HG03135 (cell line): ENCODE measurements around the gene LAMA1.

Source experiments
- ATAC-seq: cut with Tn5 transposase; IDR thresholded peaks from one replicate; pipeline ENCODE4 v1.9.1; 2021; ENCODE audit warnings: mild to moderate bottlenecking, moderate library complexity; ENCODE audit not compliant: unreplicated experiment

LAMA1 gene

GRCh38 chr18:7105943-7106342 lies 11.7 kb downstream of the LAMA1 start:
- ATAC-seq: no peak

DNA sequence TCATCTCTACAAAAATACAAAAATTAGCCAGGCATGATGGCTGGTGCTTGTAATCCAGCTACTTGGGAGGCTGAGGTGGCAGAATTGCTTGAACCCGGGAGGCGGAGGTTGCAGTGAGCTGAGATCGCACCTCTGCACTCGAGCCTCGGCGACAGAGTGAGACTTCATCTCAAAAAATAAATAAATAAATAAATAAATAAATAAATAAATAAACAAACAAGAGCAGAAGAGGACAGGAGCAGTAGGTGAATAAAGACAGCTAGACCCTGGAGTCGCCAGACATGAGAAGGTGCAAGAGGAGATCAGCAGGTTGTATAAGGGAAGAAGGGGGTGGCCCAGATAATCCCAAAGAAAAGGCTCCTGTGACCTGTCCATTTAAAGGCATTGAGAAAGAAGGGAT lies 12.3 kb downstream of the LAMA1 start:
- no peak for ATAC-seq

GRCh38 chr18:7104649-7105048 lies 12.9 kb downstream of the LAMA1 start:
- ATAC-seq: no peak

DNA sequence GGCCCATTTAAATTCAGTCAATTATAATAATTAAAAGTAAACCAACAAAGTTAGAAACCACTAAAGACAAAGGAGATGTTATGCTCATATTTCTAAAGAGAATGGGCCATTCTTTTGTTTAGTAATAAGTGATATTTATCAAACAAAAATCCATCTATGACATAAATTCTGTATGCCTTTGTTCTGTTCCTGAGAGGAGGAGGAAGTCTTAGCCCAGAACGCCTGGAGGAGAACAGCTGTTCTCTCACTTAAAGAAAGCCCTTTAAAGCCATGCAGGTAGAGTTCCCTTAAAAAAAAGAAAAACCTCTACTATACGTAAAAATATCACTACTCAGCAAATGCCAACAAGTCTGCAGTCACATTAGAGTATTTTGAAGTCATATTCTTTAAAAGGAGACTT lies 15.5 kb downstream of the LAMA1 start:
- no peak for ATAC-seq

DNA sequence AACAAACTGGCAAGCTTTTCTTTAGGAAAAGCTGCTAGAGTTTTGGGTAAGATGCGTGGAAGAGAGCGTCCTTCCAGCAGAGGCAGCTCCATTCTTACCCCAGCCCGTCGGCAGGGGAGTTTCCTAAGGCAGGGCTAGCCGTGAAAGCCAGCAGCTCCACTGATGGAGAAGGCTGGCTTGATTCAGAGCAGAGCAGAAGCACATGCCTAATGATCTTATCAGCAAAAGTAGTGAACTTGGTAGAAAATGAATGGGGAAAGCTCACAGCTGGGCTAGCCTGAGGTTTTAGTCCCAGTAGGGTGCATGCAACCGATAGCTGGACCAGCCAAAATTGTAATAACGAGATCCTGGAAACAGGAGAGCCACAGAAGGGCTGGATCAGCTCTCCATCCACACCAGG lies 20.8 kb downstream of the LAMA1 start:
- ATAC-seq: no peak

GRCh38 chr18:7094427-7094826 lies 23.2 kb downstream of the LAMA1 start:
- ATAC-seq: no peak

GRCh38 chr18:7090771-7091170 lies 26.8 kb downstream of the LAMA1 start:
- no peak for ATAC-seq

DNA sequence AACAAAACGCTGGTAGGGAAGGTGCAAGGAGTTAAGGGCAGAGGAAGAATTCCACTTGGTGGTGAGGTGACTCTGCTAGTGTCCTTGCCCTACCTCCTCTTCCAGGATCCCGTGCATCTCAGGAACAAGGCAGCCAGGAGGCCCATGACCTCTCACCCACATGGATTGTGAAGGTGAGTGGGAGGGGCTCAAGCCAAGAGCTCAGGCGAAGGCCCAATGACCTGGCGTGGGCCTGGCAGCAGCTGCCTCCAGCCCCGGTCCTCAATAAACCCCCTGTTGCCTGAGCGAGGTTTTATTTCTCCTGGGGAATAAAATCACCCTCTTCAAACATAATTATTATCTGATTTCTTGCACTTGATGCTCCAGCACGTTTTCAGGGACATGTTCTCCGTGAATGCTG lies 28.2 kb downstream of the LAMA1 start:
- no peak for ATAC-seq

- ATAC-seq: no peak
Observed at GRCh38 chr18:7084080-7085065, 33.2 kb downstream of the LAMA1 start.

DNA sequence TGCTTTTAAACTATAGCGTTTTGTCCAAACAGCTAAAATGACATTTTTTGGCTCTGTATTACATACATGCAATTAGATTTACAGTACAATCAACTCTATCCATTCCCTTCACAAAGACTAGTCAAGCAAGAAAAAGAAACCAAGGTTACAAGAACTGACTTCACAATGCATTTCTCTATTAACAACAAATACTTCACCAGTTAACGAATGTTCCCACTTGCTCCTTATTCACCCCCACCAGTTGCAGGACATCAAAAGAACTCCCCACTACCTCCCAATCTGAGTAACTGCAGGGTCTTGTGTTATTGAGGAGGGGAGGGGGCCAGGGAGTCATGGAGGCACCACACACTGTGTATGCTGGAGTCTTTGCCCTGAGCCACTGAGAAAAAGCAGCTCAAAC lies 34.9 kb downstream of the LAMA1 start:
- no peak for ATAC-seq

- ATAC-seq: no peak
Observed at GRCh38 chr18:7079231-7079630, 38.4 kb downstream of the LAMA1 start.

DNA sequence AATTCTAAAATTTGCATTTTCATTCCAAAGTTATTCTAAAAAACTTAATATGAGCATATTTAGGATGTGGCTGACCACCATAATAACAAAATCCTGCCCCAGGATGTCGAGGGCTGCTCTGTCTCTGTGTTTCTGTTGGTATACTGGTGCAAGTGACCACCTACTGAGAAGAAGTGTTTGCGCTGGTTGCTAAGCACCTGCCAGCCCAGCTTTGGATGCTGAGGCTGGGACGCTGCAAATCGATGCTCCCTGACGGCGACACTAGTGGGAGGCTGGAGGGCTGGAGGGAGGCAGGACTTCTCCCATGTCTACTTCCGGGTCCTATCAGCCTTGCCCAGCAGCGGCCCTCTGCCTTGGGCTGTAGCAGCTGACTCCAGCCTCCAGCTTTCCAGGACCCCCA lies 45.0 kb downstream of the LAMA1 start:
- no peak for ATAC-seq

DNA sequence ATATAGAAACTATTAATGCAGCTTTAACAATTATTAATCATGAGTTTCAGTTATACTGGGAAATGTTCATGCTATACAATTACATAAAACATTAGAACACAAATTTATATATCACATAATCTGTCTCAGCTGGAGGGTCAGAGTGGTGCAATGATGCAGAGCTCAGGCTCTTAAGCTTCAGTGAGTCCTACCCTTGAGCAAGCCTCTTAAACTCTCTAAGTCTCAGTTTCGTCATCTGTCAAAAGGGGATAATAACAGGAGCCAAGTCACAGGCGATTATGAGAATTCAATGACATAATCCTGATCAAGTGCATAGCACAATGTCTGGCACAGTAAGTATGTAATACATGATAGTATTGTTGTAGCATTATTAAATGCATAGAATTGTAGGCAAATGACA lies 46.0 kb downstream of the LAMA1 start:
- ATAC-seq: no peak

- no peak for ATAC-seq
Observed at GRCh38 chr18:7070466-7070865, 47.1 kb downstream of the LAMA1 start.

DNA sequence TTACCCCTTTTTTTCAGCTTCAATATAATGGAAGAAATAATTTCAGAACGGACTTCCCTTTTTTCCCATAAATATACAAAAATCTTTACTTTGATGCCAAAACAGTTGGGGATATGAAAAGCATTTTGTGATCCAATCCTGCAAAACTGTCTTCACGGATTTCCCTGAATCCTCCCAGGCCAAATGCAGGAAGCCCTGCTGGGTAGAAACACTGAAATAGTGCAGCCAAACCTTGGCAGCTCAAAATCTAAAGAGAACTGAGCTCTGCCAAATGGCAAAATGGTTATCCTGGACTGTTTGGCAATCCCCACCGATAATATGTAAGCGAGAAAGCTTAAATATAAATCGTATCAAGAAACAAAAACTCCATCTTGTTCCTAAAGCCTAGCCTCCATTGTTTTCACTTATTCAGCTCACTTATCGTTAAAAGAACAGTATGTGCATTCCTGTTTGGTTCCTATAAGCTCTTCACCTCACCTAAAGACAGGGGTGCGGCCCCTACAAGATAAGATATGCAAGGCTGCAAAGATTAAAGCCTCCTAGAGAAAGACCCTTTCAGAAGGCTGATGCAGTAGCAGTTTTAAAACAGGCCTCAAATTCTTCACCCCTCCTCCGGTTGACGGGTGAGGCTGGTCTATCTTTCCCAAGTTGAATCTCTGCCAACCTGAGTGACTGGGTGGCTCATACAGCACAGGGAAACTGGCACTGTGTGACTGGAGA lies 48.6 kb downstream of the LAMA1 start:
- no peak for ATAC-seq

DNA sequence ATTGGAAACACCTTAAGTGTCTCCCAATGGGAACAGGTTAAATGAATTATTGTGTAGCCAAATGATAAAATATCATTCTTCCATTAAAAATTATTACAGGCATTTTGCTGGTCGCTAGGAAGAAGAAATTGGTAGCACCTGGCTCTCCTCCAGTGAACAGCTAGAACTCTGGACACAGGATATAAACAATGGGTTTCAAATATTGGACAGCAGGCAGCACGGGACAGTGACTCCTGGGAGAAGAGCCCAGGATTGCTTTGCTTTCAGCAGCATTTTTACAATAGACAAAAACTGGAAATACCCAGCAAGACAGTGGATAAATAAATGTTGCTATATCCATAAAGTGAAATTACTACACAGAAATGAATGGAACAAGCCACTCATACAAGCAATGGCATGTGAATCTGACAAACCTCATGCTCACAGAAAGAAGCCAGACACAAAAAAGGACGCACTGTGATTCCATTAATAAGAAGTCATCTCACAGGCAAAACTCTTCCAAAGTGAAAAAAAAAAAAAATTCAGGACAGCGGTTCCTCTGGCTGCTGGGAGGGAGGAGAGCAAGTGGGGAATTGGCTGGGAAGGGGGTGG lies 50.5 kb downstream of the LAMA1 start:
- ATAC-seq: no peak

DNA sequence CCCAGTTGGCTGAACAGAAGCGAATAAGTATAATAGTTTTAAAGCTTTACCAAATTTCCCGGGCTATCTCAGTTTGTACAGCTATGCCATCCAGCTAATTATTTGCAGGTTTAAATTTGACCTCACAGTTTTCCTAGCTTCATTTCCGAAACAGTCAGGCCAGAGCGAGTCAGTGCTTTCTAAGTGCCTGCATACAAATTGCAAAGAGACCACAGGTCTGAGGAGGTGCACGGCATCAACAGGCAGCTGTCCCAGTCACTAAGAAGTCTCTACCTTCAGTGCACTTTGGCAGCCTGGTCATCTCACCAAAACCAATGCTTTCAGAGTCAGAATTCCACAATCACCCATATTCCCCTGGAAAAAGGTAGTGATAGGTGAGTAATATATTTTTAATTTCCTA lies 51.9 kb downstream of the LAMA1 start:
- no peak for ATAC-seq

- ATAC-seq: no peak
Observed at GRCh38 chr18:7064346-7064745, 53.3 kb downstream of the LAMA1 start.

GRCh38 chr18:7062811-7063210 lies 54.8 kb downstream of the LAMA1 start:
- no peak for ATAC-seq

DNA sequence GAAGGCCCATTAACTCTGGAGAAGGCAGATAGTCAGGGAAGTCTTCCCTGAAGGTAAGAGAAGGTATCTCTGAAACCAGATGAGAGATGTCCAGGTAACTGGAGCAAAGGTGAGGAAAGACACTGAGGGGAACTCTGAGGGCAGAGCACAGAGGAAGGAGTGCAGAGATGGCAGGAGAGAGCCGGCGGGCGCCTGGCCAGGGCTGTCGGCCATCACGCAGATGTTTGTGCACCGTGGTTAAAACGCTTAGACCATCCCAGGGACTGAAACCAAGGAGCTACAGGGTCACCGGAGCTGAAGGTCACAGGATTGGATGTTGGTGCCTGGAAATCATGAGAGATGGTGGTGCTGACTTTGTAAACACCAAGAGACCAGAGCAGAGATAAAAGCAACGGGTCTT lies 55.4 kb downstream of the LAMA1 start:
- ATAC-seq: no peak

DNA sequence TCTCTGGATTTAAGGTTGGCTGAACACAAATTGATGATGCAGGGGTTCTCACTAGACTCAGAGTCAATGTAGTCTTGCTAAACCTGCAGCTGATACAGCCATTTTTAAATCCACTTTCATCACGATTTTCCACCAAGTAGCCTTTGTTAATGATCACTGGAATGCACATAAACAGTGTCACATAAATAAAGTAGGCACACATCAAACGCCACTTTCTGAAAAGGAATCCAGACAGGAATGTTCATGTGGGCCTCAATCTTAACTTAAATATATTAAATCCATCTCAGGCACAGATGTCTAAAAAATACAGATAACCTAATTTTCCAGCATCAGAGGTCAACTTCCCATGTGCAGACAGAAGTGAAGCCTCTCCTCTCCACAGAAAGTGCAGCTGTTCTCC lies 58.3 kb downstream of the LAMA1 start:
- no peak for ATAC-seq

DNA sequence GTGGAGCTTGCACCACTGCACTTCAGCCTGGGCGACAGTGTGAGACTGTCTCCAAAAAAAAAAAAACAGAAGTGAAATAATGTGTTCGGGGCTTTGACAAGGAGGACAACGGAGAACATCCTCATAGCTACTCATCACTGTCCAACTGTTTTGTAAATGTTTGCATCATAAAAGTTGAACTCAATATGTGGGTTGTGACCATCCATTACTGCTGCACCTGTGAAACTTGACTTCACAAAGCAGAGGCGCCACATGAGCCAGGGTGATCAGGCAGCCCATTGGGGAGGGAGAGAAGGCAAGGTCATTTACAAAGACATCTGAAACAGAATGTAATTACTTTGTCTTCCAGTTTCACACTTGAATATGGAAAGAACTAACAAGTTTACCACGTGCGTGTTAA lies 61.6 kb downstream of the LAMA1 start:
- ATAC-seq: no peak
